CD8-positive, alpha-beta memory T cell (primary cell): ENCODE data around the gene CTU2. TPM values are rescaled to one million over a fixed set of nuclear protein-coding genes. Genes with fewer than 3 reads are reported as not detected.

Experiments used
- CTCF ChIA-PET: fragments of 350-600 bp; sonication (Branson Sonifier 250); formaldehyde crosslinking; loops from one replicate; lab custom pipeline; 2021; ENCODE audit warnings: antibody characterized with exemption; lab: Charles Lee
- POLR2A ChIA-PET: fragments of 350-600 bp; sonication (Branson Sonifier 250); formaldehyde crosslinking; loops from one replicate; lab custom pipeline; 2021; ENCODE audit warnings: antibody characterized with exemption; lab: Charles Lee
- DNase-seq, 5 donors: peaks; one replicate each; pipeline versions ENCODE4 v3.0.0 to v3.0.0-alpha.2; 2020 to 2022; ENCODE audit warnings: mixed read lengths in 1 of 5
- H3K27ac ChIP-seq: one replicate; pipeline ENCODE4 v1.7.0; 2013; ENCODE audit warnings: low read depth, mild to moderate bottlenecking, low read length, moderate library complexity
- H3K27me3 ChIP-seq: 2 replicates; pipeline ENCODE4 v1.7.0; 2013; ENCODE audit warnings: low read length, mild to moderate bottlenecking; ENCODE audit not compliant: insufficient read depth, poor library complexity, severe bottlenecking
- H3K36me3 ChIP-seq: 2 replicates; pipeline ENCODE4 v1.7.0; 2013; ENCODE audit warnings: mild to moderate bottlenecking, low read length, moderate library complexity; ENCODE audit not compliant: insufficient read depth
- H3K4me1 ChIP-seq: 2 replicates; pipeline ENCODE4 v1.7.0; 2013; ENCODE audit warnings: mild to moderate bottlenecking, low read length, moderate library complexity; ENCODE audit not compliant: insufficient read depth
- H3K4me3 ChIP-seq: 2 replicates; pipeline ENCODE4 v1.7.0; 2013; ENCODE audit warnings: mild to moderate bottlenecking, low read length
- H3K9me3 ChIP-seq: 2 replicates; pipeline ENCODE4 v1.7.0; 2013; ENCODE audit warnings: mild to moderate bottlenecking, low read length
- H3K27ac Mint-ChIP-seq, 8 donors: one replicate each; pipeline ENCODE4 v1.8.0; 2020 to 2021; ENCODE audit warnings: mixed read lengths in 8 of 8, mild to moderate bottlenecking in 6 of 8, inconsistent platforms in 3 of 8, moderate library complexity in 3 of 8
- H3K27me3 Mint-ChIP-seq, 2 donors: one replicate each; pipeline ENCODE4 v1.8.0; 2020 to 2021; ENCODE audit warnings: mixed read lengths in 2 of 2, mild to moderate bottlenecking in 1 of 2, moderate library complexity in 1 of 2
- H3K36me3 Mint-ChIP-seq, 3 donors: one replicate each; pipeline ENCODE4 v1.8.0; 2020 to 2021; ENCODE audit warnings: mixed read lengths in 3 of 3, inconsistent platforms in 1 of 3, mild to moderate bottlenecking in 1 of 3
- H3K4me1 Mint-ChIP-seq, 3 donors: one replicate each; pipeline ENCODE4 v1.8.0; 2020 to 2021; ENCODE audit warnings: mixed read lengths in 3 of 3, inconsistent platforms in 1 of 3, mild to moderate bottlenecking in 1 of 3
- H3K4me3 Mint-ChIP-seq, 7 donors: one replicate each; pipeline ENCODE4 v1.8.0; 2020 to 2021; ENCODE audit warnings: mixed read lengths in 7 of 7, mild to moderate bottlenecking in 6 of 7, moderate library complexity in 4 of 7, inconsistent platforms in 2 of 7
- H3K9me3 Mint-ChIP-seq, 5 donors: one replicate each; pipeline ENCODE4 v1.8.0; 2020 to 2022; ENCODE audit warnings: mixed read lengths in 5 of 5, mild to moderate bottlenecking in 3 of 5, moderate library complexity in 2 of 5, inconsistent platforms in 1 of 5
- polyA plus RNA-seq: library from polyadenylated mRNA; unstranded; fragments of 300-500 nt; fragmentation: Illumina TruSeq; gene quantifications from one replicate; pipeline ENCODE4 v1.2.3, GENCODE V29; 2021
- total RNA-seq, 2 experiments: library from RNA; stranded (reverse); gene quantifications; one replicate each; pipeline ENCODE4 v1.2.3, GENCODE V29; 2021

The CTU2 gene
- total and polyA plus RNA-seq, 3 experiments from 2014 or later = 21.6 to 69.0 (median 68.6) TPM

DNA sequence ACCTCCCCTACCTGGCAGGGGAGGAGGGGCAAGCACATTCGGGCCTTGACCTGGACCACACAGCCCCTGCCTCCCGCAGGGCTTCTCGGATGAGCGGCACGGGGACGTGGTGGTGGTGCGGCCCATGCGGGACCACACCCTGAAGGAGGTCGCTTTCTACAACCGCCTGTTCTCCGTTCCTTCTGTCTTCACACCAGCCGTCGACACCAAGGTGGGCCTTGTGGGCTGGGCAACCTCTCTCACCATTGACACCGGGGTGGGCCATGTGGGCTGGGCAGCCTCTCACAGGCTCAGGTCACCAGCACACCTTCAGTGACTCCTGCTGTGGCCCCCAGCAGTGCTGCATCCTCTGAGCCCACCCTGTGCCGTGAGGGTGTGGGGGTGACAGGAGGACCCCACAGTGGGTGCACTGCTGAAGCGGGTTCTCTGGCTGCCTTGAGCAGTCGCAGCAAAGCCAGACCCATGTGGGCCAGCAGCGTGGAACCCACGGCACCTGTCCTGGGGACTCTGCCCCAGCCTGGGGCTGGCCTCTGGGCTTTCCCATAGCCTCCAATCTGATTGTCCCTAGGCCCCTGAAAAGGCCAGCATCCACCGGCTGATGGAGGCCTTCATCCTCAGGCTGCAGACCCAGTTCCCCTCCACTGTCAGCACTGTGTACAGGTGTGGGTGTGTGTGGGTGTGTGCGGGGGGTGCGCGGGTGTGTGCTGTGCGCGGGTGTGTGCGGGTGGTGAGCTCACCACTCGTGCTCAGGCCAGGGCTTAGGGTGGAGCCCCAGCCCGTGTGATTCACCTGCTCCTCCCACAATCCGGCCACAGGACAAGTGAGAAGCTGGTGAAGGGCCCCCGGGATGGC, 7.5 kb downstream of the CTU2 start:
- H3K4me1 ChIP-seq = no peaks in the 10 kb centered on the region
- peaks cover 0 to 46% (median 5%) of the 10 kb centered on the region in 3 donors for H3K36me3 Mint-ChIP-seq
- peak overlapping the region in 2 of 8 donors; percentile 64 to 78 for H3K27ac Mint-ChIP-seq
- H3K9me3 Mint-ChIP-seq = no peaks in the 10 kb centered on the region
- H3K4me3 Mint-ChIP-seq = no peak overlapping the region
- ChIA-PET CTCF (interaction anchor here (0.6 kb wide), 1 partner anchor 24 kb away, joined by 3 read pairs; no protein-coding TSS in a partner anchor), POLR2A (interaction anchor here (0.5 to 0.6 kb wide), 2 partner anchors 72 to 131 kb away, joined by 3 to 5 read pairs; no protein-coding TSS in a partner anchor)
- H3K27me3 ChIP-seq = no peaks in the 10 kb centered on the region
- H3K27me3 Mint-ChIP-seq = peaks cover 0 to 3% of the 10 kb centered on the region in 2 donors
- DNase-seq = no peak
- H3K4me3 ChIP-seq = no peak overlapping the region
- H3K27ac ChIP-seq = no peak overlapping the region
- peaks cover 17% of the 10 kb centered on the region for H3K36me3 ChIP-seq
- H3K4me1 Mint-ChIP-seq = peaks cover 0 to 6% (median 1%) of the 10 kb centered on the region in 3 donors
- no peaks in the 10 kb centered on the region for H3K9me3 ChIP-seq

DNA sequence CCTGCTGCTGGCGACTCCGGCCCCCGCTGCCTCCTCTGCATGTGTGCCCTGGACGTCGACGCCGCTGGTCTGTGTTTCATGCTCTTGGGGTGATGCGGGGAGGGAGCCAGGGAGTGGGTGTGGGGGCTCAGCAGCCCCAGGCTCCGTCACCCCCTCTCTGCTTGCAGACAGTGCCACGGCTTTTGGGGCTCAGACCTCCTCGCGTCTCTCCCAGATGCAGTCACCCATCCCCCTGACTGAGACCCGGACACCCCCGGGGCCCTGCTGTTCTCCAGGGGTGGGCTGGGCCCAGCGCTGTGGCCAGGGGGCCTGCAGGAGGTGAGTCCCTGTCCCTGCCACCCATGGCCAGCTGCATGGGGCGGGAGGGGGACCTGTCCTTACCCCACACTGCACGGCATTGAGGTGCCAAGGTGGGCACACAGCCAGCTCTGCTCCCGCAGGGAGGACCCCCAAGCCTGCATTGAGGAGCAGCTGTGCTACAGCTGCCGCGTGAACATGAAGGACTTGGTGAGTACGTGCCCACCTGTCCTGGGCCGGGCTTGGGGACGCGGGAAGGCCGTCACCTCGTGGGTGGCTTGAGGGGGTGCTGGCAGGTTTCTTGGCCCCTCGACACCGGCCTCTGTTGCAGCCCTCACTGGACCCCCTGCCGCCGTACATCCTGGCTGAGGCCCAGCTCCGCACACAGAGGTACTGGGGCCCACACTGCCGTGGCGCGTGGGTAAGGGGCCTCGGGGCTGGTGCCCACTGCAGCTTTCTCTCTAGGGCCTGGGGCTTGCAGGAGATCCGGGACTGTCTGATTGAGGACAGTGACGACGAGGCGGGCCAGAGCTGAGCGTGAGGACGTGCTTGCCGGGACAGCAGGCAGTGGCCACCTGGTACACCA, 8.4 kb downstream of the CTU2 start:
- peaks cover 0 to 55% (median 5%) of the 10 kb centered on the region in 3 donors for H3K36me3 Mint-ChIP-seq
- POLR2A ChIA-PET = interaction anchor here (0.5 to 0.6 kb wide), 2 partner anchors 71 to 132 kb away, joined by 3 to 5 read pairs; no protein-coding TSS in a partner anchor

DNA sequence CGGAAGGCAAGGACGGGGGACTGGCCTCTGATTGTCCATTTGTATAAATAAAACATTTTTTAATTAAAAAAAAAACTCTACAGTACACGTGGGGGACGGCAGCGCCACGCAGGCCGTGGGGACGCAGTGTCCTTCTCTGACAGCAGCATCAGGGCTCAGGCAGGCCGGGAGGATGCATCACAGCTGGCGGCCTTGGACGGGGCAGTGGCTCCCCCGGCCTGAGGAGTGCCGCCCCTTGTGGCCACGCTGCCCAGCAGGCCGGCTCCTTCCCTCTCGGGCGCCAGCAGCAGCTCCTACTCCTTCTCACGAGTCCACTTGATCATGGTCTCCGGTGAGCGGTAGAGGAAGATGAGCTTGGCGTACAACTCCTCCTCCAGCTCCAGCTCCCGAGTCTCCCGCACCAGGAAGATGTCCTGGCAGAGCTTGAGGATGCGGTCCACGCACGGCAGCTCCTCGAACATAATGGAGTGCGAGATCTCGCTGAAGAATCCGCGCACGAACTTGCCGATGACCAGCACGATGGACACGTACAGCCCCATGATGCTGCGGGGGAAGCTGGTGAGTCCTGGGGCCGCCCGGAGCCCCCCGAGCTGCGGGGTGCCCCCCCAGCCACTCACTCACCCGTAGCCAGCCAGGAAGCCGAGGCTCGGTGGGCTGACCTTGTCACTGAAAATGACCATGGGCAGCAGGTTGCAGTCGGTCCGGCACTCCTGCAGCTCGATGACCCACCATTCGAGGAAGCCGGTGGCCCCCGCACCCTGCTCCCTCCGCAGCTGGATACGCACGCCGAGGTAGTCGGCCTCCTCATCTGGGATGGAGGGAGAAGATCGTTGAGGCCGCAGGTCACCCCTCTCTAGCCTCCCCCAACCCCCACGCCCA, 9.2 kb downstream of the CTU2 start:
- Mint-ChIP-seq H3K36me3 (peaks cover 0 to 62% (median 5%) of the 10 kb centered on the region in 3 donors), H3K4me3 (no peak overlapping the region), H3K27ac (no peak overlapping the region)

More for the DNA sequence above, 8.4 kb downstream of the CTU2 start:
- Mint-ChIP-seq H3K4me3 (no peak overlapping the region), H3K4me1 (peaks cover 0 to 6% (median 1%) of the 10 kb centered on the region in 3 donors), H3K27ac (no peak overlapping the region), H3K9me3 (no peaks in the 10 kb centered on the region), H3K27me3 (peaks cover 0 to 3% of the 10 kb centered on the region in 2 donors)
- DNase-seq = no peak
- H3K36me3 ChIP-seq = peaks cover 26% of the 10 kb centered on the region
- no peaks in the 10 kb centered on the region for H3K4me1 ChIP-seq
- H3K9me3 ChIP-seq = no peaks in the 10 kb centered on the region
- H3K27ac ChIP-seq = no peak overlapping the region
- CTCF ChIA-PET = interaction anchor here (0.6 to 1.1 kb wide), 4 partner anchors 9 to 23 kb away, joined by 3 to 6 read pairs (median 3); no protein-coding TSS in a partner anchor
- no peak overlapping the region for H3K4me3 ChIP-seq
- H3K27me3 ChIP-seq = no peaks in the 10 kb centered on the region

DNA sequence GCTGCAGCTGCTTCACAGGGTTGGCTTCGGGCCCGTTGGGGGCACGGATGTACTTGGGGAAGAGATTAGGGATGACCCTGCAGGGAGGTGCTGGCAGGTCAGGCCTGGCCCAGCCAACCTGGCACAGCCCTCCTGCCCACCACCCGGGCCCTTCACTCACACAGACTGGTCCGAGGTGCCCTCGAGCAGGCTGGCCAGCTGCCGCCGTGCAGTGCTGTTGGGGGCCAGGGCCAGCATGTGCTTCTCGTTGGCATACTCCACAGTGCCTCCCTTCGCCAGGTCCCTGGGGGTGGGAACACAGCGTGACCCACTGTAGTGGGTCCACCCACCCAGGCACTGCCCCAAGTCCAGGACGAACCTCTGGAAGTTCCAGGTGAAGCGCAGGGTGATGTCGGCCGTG, 9.9 kb downstream of the CTU2 start:
- ChIA-PET POLR2A (interaction anchor here (1.0 kb wide), 1 partner anchor 9 kb away, joined by 3 read pairs; no protein-coding TSS in a partner anchor), CTCF (interaction anchor here (1.9 to 2.4 kb wide), 2 partner anchors 9 to 21 kb away, joined by 6 to 7 read pairs; no protein-coding TSS in a partner anchor)
- H3K9me3 ChIP-seq = no peaks in the 10 kb centered on the region
- H3K4me1 ChIP-seq = no peaks in the 10 kb centered on the region
- no peak overlapping the region for H3K4me3 ChIP-seq
- Mint-ChIP-seq H3K36me3 (peaks cover 0 to 68% (median 5%) of the 10 kb centered on the region in 3 donors), H3K4me1 (peaks cover 0 to 1% (median 0%) of the 10 kb centered on the region in 3 donors), H3K4me3 (no peak overlapping the region), H3K27me3 (peaks cover 0 to 5% of the 10 kb centered on the region in 2 donors), H3K9me3 (no peaks in the 10 kb centered on the region), H3K27ac (no peak overlapping the region)
- H3K36me3 ChIP-seq = peaks cover 32% of the 10 kb centered on the region
- no peak for DNase-seq
- H3K27ac ChIP-seq = no peak overlapping the region
- H3K27me3 ChIP-seq = no peaks in the 10 kb centered on the region

More for the DNA sequence above, 9.2 kb downstream of the CTU2 start:
- Histone ChIP-seq H3K27me3 (no peaks in the 10 kb centered on the region), H3K4me3 (no peak overlapping the region), H3K27ac (no peak overlapping the region), H3K9me3 (no peaks in the 10 kb centered on the region), H3K4me1 (no peaks in the 10 kb centered on the region), H3K36me3 (peaks cover 27% of the 10 kb centered on the region)
- no peak for DNase-seq
- peaks cover 0 to 5% of the 10 kb centered on the region in 2 donors for H3K27me3 Mint-ChIP-seq
- ChIA-PET CTCF (interaction anchor here (0.6 to 2.4 kb wide), 5 partner anchors 8 to 22 kb away, joined by 3 to 7 read pairs (median 6); no protein-coding TSS in a partner anchor), POLR2A (interaction anchor here (1.0 kb wide), 1 partner anchor 8 kb away, joined by 3 read pairs; no protein-coding TSS in a partner anchor)
- no peaks in the 10 kb centered on the region for H3K9me3 Mint-ChIP-seq
- peaks cover 0 to 5% (median 1%) of the 10 kb centered on the region in 3 donors for H3K4me1 Mint-ChIP-seq

DNA sequence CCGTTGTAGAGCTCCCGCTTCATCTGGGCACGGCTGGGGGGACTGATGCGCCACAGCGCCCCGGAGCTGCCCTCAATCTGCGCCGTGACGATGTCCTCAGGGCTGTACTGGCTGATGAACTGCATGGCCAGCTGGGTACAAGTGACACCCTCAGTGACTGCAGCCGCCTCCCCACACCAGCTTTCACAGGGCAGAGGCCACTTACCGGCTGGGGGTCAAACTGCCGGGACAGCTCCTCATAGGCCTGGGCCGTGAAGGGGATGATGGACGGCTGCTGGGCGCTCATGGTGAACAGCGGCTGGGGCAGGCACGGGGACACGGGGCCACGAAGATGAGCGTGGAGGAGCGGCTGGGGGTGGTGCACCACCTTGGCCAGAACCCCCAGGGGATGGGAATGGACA, 10.3 kb downstream of the CTU2 start:
- DNase-seq = no peak
- ChIA-PET CTCF (interaction anchor here (1.9 to 2.4 kb wide), 2 partner anchors 10 to 21 kb away, joined by 6 to 7 read pairs; no protein-coding TSS in a partner anchor), POLR2A (interaction anchor here (1.0 kb wide), 1 partner anchor 9 kb away, joined by 3 read pairs; no protein-coding TSS in a partner anchor)
- no peak overlapping the region for H3K27ac ChIP-seq
- Mint-ChIP-seq H3K27ac (peak overlapping the region in 2 of 8 donors; percentile 29 to 57), H3K4me1 (peaks cover 0 to 1% (median 0%) of the 10 kb centered on the region in 3 donors), H3K4me3 (no peak overlapping the region), H3K27me3 (peaks cover 0 to 5% of the 10 kb centered on the region in 2 donors), H3K36me3 (peaks cover 0 to 72% (median 5%) of the 10 kb centered on the region in 3 donors), H3K9me3 (no peaks in the 10 kb centered on the region)
- no peaks in the 10 kb centered on the region for H3K27me3 ChIP-seq
- peaks cover 35% of the 10 kb centered on the region for H3K36me3 ChIP-seq
- H3K4me3 ChIP-seq = no peak overlapping the region
- H3K4me1 ChIP-seq = no peaks in the 10 kb centered on the region
- H3K9me3 ChIP-seq = no peaks in the 10 kb centered on the region

DNA sequence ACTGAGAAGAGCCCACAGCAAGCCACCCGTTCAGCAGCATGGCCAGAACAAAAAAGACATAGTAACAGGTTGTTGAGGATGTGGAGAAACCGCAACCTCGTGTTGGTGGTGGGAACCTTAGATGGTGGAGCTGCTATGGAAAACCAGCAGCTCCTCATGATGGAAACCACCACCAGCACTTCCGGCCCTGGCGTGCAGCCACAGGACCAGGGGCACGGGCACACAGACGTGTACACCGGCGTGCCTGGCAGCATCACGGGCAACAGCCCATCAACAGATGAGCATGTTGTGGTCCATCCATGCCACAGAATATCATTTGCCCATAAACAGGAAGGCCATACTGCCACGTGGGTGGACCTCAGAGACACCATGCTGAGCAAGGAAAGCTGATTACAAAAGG, 11.9 kb downstream of the CTU2 start:
- Mint-ChIP-seq H3K36me3 (peaks cover 0 to 82% (median 5%) of the 10 kb centered on the region in 3 donors), H3K4me1 (no peaks in the 10 kb centered on the region), H3K4me3 (no peak overlapping the region), H3K9me3 (no peaks in the 10 kb centered on the region), H3K27ac (peak overlapping the region in 5 of 8 donors; percentile 29 to 74 (median 50)), H3K27me3 (peaks cover 0 to 5% of the 10 kb centered on the region in 2 donors)
- no peaks in the 10 kb centered on the region for H3K9me3 ChIP-seq
- DNase-seq = no peak
- no peaks in the 10 kb centered on the region for H3K4me1 ChIP-seq
- ChIA-PET CTCF (interaction anchor here (3.9 kb wide), 1 partner anchor 19 kb away, joined by 17 read pairs; no protein-coding TSS in a partner anchor), POLR2A (no interaction called here)
- H3K4me3 ChIP-seq = no peak overlapping the region
- H3K36me3 ChIP-seq = peaks cover 39% of the 10 kb centered on the region
- H3K27ac ChIP-seq = no peak overlapping the region
- H3K27me3 ChIP-seq = no peaks in the 10 kb centered on the region
